Hepatocyte (in vitro differentiated cells): ENCODE results near the gene MAGI2.

Experiments used
- EZH2 ChIP-seq: fragments of 200-600 bp; sonication (generic); IDR thresholded peaks from 2 replicates; pipeline ENCODE4 v1.6.1; 2016; ENCODE audit warnings: antibody characterized with exemption, mild to moderate bottlenecking, borderline replicate concordance
- EZH2phosphoT487 ChIP-seq: fragments of 200-600 bp; sonication (generic); IDR thresholded peaks from one replicate; pipeline ENCODE4 v1.6.1; 2018; ENCODE audit warnings: antibody characterized with exemption, mild to moderate bottlenecking, low read depth, moderate library complexity; ENCODE audit not compliant: unreplicated experiment, severe bottlenecking
- TF ChIP-seq, protein P1 (sequence below): fragments of 200-600 bp; sonication (generic); IDR thresholded peaks from 2 replicates; pipeline ENCODE4 v1.5.1; 2016; ENCODE audit warnings: antibody characterized with exemption, mild to moderate bottlenecking; ENCODE audit not compliant: poor library complexity

- TF ChIP-seq, protein P1, sequence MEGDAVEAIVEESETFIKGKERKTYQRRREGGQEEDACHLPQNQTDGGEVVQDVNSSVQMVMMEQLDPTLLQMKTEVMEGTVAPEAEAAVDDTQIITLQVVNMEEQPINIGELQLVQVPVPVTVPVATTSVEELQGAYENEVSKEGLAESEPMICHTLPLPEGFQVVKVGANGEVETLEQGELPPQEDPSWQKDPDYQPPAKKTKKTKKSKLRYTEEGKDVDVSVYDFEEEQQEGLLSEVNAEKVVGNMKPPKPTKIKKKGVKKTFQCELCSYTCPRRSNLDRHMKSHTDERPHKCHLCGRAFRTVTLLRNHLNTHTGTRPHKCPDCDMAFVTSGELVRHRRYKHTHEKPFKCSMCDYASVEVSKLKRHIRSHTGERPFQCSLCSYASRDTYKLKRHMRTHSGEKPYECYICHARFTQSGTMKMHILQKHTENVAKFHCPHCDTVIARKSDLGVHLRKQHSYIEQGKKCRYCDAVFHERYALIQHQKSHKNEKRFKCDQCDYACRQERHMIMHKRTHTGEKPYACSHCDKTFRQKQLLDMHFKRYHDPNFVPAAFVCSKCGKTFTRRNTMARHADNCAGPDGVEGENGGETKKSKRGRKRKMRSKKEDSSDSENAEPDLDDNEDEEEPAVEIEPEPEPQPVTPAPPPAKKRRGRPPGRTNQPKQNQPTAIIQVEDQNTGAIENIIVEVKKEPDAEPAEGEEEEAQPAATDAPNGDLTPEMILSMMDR: no peak
- TF ChIP-seq EZH2 (no peak), EZH2phosphoT487 (no peak)
Measured at GRCh38 chr7:78149787-78150186, 1303.7 kb downstream of the MAGI2 start.
